Measurements from ENCODE around the gene CDK13. TPM values are rescaled to one million over a fixed set of nuclear protein-coding genes. Genes with fewer than 3 reads are reported as not detected.

Gene CDK13
- total and polyA plus RNA-seq, 2 donors (not counting 3 experiments of a cell fraction or from before 2014, with no cell fraction given), result 24.5 to 56.7 TPM

DNA sequence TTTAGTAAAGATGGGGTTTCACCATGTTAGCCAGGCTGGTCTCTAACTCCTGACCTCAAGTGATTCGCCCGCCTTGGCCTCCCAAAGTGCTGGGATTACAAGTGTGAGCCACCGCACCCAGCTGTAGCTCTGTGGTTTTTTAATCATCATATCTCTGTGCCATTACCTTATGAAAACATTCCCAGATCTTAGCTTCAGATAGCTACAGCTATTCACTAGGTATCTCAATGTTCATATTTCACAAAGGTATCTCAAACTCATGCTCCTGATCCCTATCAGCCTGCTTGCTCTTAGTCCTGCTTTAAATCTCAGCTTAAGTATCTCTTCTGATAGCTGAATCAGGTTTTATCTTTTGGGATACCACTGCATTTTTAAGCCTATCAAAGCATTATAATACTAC, 74.8 kb downstream of the CDK13 start:
- Histone ChIP-seq H2AFZ (ENCODE audit: low read depth, low read length) (no peak overlapping the region), H3K4me2 (ENCODE audit: insufficient read depth, low read length) (no peak overlapping the region), H3K27me3 (ENCODE audit: control insufficient read depth in 2 of 2, insufficient read depth in 2 of 2, low read length in 2 of 2) (no peaks in the 10 kb centered on the region), H3K4me3 (replicated peaks in 1 of 3; ENCODE audit: insufficient read depth in 1 of 3, low read depth in 1 of 3, low read length in 3 of 3) (no peak overlapping the region), H3K4me1 (ENCODE audit: control insufficient read depth, extremely low read depth, insufficient read depth, low read length) (no peaks in the 10 kb centered on the region), H3K27ac (ENCODE audit: insufficient read depth, low read depth, low read length) (no peak overlapping the region), H4K20me1 (replicated peaks; ENCODE audit: control insufficient read depth, extremely low read depth, insufficient read depth, low read length) (no peaks in the 10 kb centered on the region), H3K9me3 (replicated peaks; ENCODE audit: control insufficient read depth, insufficient read depth, low read length) (no peaks in the 10 kb centered on the region), H3K9me1 (replicated peaks; ENCODE audit: control insufficient read depth, extremely low read depth, insufficient read depth, low read length) (no peaks in the 10 kb centered on the region), H3K79me2 (ENCODE audit: control insufficient read depth, insufficient read depth, low read length) (no peaks in the 10 kb centered on the region), H3K9ac (replicated peaks; ENCODE audit: extremely low read depth, insufficient read depth, low read length) (no peak overlapping the region), H3K36me3 (ENCODE audit: control insufficient read depth in 2 of 2, extremely low read depth in 1 of 2, insufficient read depth in 2 of 2, low read length in 2 of 2) (no peaks in the 10 kb centered on the region)
- intact Hi-C loops (cut with micrococcal nuclease), result no loop called here
- DNase-seq (ENCODE audit: low read depth, low spot score) (no peak), FAIRE-seq (no peak)
- TF ChIP-seq, protein P1, sequence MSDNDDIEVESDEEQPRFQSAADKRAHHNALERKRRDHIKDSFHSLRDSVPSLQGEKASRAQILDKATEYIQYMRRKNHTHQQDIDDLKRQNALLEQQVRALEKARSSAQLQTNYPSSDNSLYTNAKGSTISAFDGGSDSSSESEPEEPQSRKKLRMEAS (IDR thresholded peaks at IDR 0.05; ENCODE audit: insufficient read depth, insufficient read length), result no peak
- TF ChIP-seq EZH2 (IDR thresholded peaks at IDR 0.05; ENCODE audit: borderline replicate concordance, low read depth, low read length, severe bottlenecking) (no peak), JUN (IDR thresholded peaks at IDR 0.05; ENCODE audit: borderline replicate concordance, insufficient read depth, insufficient read length, low read depth) (no peak), GATA2 (IDR thresholded peaks at IDR 0.05; ENCODE audit: insufficient read depth, insufficient read length, low read depth, low read length) (no peak), POLR2AphosphoS5 (IDR thresholded peaks at IDR 0.05; ENCODE audit: insufficient read depth, low read depth, low read length) (no peak), MYC (IDR thresholded peaks at IDR 0.05; ENCODE audit: low read depth, low read length) (no peak), FOS (IDR thresholded peaks at IDR 0.05; ENCODE audit: borderline replicate concordance, insufficient read depth, low read length) (no peak), POLR2A (IDR thresholded peaks at IDR 0.05; ENCODE audit: low read depth, low read length) (no peak)
- TF ChIP-seq, protein P2, sequence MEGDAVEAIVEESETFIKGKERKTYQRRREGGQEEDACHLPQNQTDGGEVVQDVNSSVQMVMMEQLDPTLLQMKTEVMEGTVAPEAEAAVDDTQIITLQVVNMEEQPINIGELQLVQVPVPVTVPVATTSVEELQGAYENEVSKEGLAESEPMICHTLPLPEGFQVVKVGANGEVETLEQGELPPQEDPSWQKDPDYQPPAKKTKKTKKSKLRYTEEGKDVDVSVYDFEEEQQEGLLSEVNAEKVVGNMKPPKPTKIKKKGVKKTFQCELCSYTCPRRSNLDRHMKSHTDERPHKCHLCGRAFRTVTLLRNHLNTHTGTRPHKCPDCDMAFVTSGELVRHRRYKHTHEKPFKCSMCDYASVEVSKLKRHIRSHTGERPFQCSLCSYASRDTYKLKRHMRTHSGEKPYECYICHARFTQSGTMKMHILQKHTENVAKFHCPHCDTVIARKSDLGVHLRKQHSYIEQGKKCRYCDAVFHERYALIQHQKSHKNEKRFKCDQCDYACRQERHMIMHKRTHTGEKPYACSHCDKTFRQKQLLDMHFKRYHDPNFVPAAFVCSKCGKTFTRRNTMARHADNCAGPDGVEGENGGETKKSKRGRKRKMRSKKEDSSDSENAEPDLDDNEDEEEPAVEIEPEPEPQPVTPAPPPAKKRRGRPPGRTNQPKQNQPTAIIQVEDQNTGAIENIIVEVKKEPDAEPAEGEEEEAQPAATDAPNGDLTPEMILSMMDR (IDR thresholded peaks at IDR 0.05; ENCODE audit: extremely low read depth in 1 of 2, insufficient read depth in 1 of 2, low read depth in 1 of 2, low read length in 2 of 2), result no peak
- ChIA-PET POLR2A (no interaction called here), CTCF (interaction anchor here (0.9 to 1.0 kb wide), 2 partner anchors 9 to 27 kb away, joined by 3 read pairs; no protein-coding TSS in a partner anchor)
- no TSS peak for BruUV-seq (replicated peaks)
- dilution Hi-C loops (cut with MboI; ENCODE audit: extremely low pct_ligation_motif_present, low sequenced_read_pairs), result no loop called here
